HK-2 (cell line): ENCODE results near the gene KRT76.

Experiments
- DNase-seq: peaks from one replicate; pipeline ENCODE4 v3.0.0-alpha.2; 2018; ENCODE audit not compliant: unreplicated experiment

Gene KRT76

GRCh38 chr12:52730793-52731192, 46.4 kb downstream of the KRT76 start:
- no peak for DNase-seq

- DNase-seq, result no peak
Observed at GRCh38 chr12:52730383-52730782, 46.8 kb downstream of the KRT76 start.

GRCh38 chr12:52729147-52729546, 48.0 kb downstream of the KRT76 start:
- DNase-seq, result no peak

GRCh38 chr12:52728374-52728773, 48.8 kb downstream of the KRT76 start:
- no peak for DNase-seq

- DNase-seq, result no peak
Observed at GRCh38 chr12:52727037-52727436, 50.1 kb downstream of the KRT76 start.

GRCh38 chr12:52726451-52726850, 50.7 kb downstream of the KRT76 start:
- DNase-seq, result no peak

GRCh38 chr12:52724384-52724783, 52.8 kb downstream of the KRT76 start:
- DNase-seq, result no peak

- DNase-seq, result no peak
Observed at GRCh38 chr12:52722680-52723079, 54.5 kb downstream of the KRT76 start.

GRCh38 chr12:52721838-52722470, 55.2 kb downstream of the KRT76 start:
- no peak for DNase-seq

- no peak for DNase-seq
Observed at GRCh38 chr12:52720365-52720886, 56.7 kb downstream of the KRT76 start.
